Measurements from ENCODE around the gene NOL6. TPM values are rescaled to one million over a fixed set of nuclear protein-coding genes. Genes with fewer than 3 reads are reported as not detected.

NOL6 gene
- total and polyA plus RNA-seq, 2 of the 13 experiments (the other 11 are each of a cell fraction or from before 2014, with no cell fraction given): 17.0 to 30.2 TPM

DNA sequence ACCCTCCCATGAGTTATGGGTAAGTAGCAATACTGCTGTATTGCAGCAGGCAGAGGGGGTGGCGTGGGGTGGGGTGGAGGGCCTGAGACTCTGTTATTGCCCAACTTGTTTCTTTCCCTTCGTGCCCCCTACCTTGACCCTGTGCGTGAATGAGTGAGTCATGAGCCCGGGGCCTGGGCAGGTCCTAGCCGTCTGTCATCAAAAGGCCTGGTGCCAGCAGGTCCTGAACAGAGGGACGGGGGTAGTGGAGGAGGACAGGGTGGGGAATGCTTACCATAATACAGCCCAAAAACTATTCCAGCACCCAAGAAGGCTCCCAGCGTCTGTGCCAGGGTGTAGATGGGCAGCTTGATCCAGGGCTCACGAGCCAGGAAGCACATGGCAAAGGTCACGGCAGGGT, 30.7 kb downstream of the NOL6 start (continued):
- peak; percentile 59; the same call in 1 of the 2 replicates for TF ChIP-seq SOX5 (CRISPR knock-in tag; IDR thresholded peaks at IDR 0.05; ENCODE audit: borderline replicate concordance)
- TF ChIP-seq, protein P1, sequence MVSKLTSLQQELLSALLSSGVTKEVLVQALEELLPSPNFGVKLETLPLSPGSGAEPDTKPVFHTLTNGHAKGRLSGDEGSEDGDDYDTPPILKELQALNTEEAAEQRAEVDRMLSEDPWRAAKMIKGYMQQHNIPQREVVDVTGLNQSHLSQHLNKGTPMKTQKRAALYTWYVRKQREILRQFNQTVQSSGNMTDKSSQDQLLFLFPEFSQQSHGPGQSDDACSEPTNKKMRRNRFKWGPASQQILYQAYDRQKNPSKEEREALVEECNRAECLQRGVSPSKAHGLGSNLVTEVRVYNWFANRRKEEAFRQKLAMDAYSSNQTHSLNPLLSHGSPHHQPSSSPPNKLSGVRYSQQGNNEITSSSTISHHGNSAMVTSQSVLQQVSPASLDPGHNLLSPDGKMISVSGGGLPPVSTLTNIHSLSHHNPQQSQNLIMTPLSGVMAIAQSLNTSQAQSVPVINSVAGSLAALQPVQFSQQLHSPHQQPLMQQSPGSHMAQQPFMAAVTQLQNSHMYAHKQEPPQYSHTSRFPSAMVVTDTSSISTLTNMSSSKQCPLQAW (CRISPR knock-in tag; IDR thresholded peaks at IDR 0.05): peak; percentile 61; the same call in 1 of the 2 replicates
- peak; percentile 41; the same call in 1 of the 2 replicates for TF ChIP-seq ZFX (CRISPR knock-in tag; IDR thresholded peaks at IDR 0.05; ENCODE audit: low read depth)
- TF ChIP-seq SP5 (CRISPR knock-in tag; IDR thresholded peaks at IDR 0.05; ENCODE audit: borderline replicate concordance, low read depth): 0 out of 2 replicates have a peak, but pooled peaks have one; percentile 36
- TF ChIP-seq, protein P2, sequence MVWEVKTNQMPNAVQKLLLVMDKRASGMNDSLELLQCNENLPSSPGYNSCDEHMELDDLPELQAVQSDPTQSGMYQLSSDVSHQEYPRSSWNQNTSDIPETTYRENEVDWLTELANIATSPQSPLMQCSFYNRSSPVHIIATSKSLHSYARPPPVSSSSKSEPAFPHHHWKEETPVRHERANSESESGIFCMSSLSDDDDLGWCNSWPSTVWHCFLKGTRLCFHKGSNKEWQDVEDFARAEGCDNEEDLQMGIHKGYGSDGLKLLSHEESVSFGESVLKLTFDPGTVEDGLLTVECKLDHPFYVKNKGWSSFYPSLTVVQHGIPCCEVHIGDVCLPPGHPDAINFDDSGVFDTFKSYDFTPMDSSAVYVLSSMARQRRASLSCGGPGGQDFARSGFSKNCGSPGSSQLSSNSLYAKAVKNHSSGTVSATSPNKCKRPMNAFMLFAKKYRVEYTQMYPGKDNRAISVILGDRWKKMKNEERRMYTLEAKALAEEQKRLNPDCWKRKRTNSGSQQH (CRISPR knock-in tag; IDR thresholded peaks at IDR 0.05; ENCODE audit: low read depth): no peak
- no peak for TF ChIP-seq NFRKB (IDR thresholded peaks at IDR 0.05)
- TF ChIP-seq GATAD2A (CRISPR knock-in tag; IDR thresholded peaks at IDR 0.05): peak; percentile 82
- TF ChIP-seq ZNF468 (CRISPR knock-in tag; IDR thresholded peaks at IDR 0.05): no peak
- TF ChIP-seq RARA (CRISPR knock-in tag; IDR thresholded peaks at IDR 0.05): peak; percentile 85
- TF ChIP-seq, protein P3, sequence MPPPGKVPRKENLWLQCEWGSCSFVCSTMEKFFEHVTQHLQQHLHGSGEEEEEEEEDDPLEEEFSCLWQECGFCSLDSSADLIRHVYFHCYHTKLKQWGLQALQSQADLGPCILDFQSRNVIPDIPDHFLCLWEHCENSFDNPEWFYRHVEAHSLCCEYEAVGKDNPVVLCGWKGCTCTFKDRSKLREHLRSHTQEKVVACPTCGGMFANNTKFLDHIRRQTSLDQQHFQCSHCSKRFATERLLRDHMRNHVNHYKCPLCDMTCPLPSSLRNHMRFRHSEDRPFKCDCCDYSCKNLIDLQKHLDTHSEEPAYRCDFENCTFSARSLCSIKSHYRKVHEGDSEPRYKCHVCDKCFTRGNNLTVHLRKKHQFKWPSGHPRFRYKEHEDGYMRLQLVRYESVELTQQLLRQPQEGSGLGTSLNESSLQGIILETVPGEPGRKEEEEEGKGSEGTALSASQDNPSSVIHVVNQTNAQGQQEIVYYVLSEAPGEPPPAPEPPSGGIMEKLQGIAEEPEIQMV (CRISPR knock-in tag; IDR thresholded peaks at IDR 0.05; ENCODE audit: low read depth): no peak
- TF ChIP-seq, protein P4, sequence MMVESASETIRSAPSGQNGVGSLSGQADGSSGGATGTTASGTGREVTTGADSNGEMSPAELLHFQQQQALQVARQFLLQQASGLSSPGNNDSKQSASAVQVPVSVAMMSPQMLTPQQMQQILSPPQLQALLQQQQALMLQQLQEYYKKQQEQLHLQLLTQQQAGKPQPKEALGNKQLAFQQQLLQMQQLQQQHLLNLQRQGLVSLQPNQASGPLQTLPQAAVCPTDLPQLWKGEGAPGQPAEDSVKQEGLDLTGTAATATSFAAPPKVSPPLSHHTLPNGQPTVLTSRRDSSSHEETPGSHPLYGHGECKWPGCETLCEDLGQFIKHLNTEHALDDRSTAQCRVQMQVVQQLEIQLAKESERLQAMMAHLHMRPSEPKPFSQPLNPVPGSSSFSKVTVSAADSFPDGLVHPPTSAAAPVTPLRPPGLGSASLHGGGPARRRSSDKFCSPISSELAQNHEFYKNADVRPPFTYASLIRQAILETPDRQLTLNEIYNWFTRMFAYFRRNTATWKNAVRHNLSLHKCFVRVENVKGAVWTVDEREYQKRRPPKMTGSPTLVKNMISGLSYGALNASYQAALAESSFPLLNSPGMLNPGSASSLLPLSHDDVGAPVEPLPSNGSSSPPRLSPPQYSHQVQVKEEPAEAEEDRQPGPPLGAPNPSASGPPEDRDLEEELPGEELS (CRISPR knock-in tag; IDR thresholded peaks at IDR 0.05): peak; percentile 11; the same call in 1 of the 2 replicates
- 0 out of 2 replicates have a peak, but pooled peaks have one; percentile 15 for TF ChIP-seq ZBTB7B (CRISPR knock-in tag; IDR thresholded peaks at IDR 0.05)
- TF ChIP-seq GZF1 (CRISPR knock-in tag; IDR thresholded peaks at IDR 0.05): no peak
- TF ChIP-seq BHLHE40 (IDR thresholded peaks at IDR 0.05; ENCODE audit: low read length): peak; percentile 58
- TF ChIP-seq, protein P5, sequence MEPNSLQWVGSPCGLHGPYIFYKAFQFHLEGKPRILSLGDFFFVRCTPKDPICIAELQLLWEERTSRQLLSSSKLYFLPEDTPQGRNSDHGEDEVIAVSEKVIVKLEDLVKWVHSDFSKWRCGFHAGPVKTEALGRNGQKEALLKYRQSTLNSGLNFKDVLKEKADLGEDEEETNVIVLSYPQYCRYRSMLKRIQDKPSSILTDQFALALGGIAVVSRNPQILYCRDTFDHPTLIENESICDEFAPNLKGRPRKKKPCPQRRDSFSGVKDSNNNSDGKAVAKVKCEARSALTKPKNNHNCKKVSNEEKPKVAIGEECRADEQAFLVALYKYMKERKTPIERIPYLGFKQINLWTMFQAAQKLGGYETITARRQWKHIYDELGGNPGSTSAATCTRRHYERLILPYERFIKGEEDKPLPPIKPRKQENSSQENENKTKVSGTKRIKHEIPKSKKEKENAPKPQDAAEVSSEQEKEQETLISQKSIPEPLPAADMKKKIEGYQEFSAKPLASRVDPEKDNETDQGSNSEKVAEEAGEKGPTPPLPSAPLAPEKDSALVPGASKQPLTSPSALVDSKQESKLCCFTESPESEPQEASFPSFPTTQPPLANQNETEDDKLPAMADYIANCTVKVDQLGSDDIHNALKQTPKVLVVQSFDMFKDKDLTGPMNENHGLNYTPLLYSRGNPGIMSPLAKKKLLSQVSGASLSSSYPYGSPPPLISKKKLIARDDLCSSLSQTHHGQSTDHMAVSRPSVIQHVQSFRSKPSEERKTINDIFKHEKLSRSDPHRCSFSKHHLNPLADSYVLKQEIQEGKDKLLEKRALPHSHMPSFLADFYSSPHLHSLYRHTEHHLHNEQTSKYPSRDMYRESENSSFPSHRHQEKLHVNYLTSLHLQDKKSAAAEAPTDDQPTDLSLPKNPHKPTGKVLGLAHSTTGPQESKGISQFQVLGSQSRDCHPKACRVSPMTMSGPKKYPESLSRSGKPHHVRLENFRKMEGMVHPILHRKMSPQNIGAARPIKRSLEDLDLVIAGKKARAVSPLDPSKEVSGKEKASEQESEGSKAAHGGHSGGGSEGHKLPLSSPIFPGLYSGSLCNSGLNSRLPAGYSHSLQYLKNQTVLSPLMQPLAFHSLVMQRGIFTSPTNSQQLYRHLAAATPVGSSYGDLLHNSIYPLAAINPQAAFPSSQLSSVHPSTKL (CRISPR knock-in tag; IDR thresholded peaks at IDR 0.05): peak; percentile 81
- no peak for TF ChIP-seq NFE2L1 (CRISPR knock-in tag; IDR thresholded peaks at IDR 0.05; ENCODE audit: borderline replicate concordance)
- TF ChIP-seq, protein P6, sequence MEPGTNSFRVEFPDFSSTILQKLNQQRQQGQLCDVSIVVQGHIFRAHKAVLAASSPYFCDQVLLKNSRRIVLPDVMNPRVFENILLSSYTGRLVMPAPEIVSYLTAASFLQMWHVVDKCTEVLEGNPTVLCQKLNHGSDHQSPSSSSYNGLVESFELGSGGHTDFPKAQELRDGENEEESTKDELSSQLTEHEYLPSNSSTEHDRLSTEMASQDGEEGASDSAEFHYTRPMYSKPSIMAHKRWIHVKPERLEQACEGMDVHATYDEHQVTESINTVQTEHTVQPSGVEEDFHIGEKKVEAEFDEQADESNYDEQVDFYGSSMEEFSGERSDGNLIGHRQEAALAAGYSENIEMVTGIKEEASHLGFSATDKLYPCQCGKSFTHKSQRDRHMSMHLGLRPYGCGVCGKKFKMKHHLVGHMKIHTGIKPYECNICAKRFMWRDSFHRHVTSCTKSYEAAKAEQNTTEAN (CRISPR knock-in tag; conservative IDR thresholded peaks at IDR 0.05): no peak
- TF ChIP-seq ZFY (CRISPR knock-in tag; IDR thresholded peaks at IDR 0.05): 0 out of 2 replicates have a peak, but pooled peaks have one; percentile 22
- peak; percentile 90 to 92 for TF ChIP-seq NR2F1 (CRISPR knock-in tag; IDR thresholded peaks at IDR 0.05)

All from HepG2 (cell line).